Measurements from ENCODE around the gene LATS2.

LATS2 gene

GRCh38 chr13:21006141-21007005, 55.0 kb downstream of the LATS2 start:
- H3K4me3 ChIP-seq (ENCODE audit: low read depth, low read length): no peak overlapping the region
- DNase-seq (ENCODE audit: low read depth): no peak
- TF ChIP-seq, protein P1, sequence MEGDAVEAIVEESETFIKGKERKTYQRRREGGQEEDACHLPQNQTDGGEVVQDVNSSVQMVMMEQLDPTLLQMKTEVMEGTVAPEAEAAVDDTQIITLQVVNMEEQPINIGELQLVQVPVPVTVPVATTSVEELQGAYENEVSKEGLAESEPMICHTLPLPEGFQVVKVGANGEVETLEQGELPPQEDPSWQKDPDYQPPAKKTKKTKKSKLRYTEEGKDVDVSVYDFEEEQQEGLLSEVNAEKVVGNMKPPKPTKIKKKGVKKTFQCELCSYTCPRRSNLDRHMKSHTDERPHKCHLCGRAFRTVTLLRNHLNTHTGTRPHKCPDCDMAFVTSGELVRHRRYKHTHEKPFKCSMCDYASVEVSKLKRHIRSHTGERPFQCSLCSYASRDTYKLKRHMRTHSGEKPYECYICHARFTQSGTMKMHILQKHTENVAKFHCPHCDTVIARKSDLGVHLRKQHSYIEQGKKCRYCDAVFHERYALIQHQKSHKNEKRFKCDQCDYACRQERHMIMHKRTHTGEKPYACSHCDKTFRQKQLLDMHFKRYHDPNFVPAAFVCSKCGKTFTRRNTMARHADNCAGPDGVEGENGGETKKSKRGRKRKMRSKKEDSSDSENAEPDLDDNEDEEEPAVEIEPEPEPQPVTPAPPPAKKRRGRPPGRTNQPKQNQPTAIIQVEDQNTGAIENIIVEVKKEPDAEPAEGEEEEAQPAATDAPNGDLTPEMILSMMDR (IDR thresholded peaks at IDR 0.05; ENCODE audit: control insufficient read depth, extremely low read depth, insufficient read depth): no peak

DNA sequence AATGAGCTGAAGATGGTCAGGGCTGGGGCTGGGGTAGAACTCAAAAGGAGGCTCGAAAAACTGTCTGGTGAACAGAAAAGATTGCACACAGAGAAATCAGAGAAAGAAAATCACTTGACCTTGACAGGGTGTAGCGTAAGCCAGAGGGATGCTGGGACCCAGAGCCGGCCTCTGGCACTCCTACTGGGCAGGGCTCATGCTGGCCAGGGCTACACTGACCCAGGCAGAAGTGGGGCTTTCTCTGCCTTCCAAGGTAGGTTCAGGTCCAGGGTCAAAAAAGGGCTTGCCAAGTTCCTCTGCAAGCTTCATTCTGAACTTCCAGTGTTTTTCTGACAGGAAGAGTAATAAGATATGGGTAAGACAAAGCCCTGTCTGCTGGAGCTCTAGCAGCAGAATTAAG, 56.2 kb downstream of the LATS2 start:
- H3K4me3 ChIP-seq (ENCODE audit: low read depth, low read length): no peak overlapping the region
- no peak for DNase-seq (ENCODE audit: low read depth)
- TF ChIP-seq, protein P1 (IDR thresholded peaks at IDR 0.05; ENCODE audit: control insufficient read depth, extremely low read depth, insufficient read depth): no peak

- no peak for DNase-seq (ENCODE audit: low read depth)
- TF ChIP-seq, protein P1 (IDR thresholded peaks at IDR 0.05; ENCODE audit: control insufficient read depth, extremely low read depth, insufficient read depth): no peak
- no peak overlapping the region for H3K4me3 ChIP-seq (ENCODE audit: low read depth, low read length)
Observed at GRCh38 chr13:21001471-21001870, 59.9 kb downstream of the LATS2 start.

DNA sequence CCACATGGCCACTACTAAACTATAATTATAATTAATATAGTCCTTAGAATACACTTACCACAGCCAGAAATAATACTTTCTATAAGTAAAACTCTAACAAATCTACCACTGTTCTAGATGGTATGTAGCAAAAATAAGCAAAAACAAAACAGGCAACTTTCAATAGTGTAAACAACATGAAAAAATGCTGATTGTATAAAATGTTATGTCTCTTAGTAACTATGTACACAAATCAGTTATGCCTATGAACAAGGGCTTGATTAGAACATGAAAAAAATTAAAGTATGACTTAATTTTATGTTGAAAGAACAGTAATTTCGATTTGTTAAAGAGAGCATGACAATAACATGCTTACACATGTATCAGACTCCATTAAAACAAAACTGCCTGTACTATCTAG, 60.7 kb downstream of the LATS2 start:
- TF ChIP-seq, protein P1 (IDR thresholded peaks at IDR 0.05; ENCODE audit: control insufficient read depth, extremely low read depth, insufficient read depth): no peak

GRCh38 chr13:20998649-20999415, 62.6 kb downstream of the LATS2 start:
- TF ChIP-seq, protein P1 (IDR thresholded peaks at IDR 0.05; ENCODE audit: control insufficient read depth, extremely low read depth, insufficient read depth): no peak
- DNase-seq (ENCODE audit: low read depth): no peak
- no peak overlapping the region for H3K4me3 ChIP-seq (ENCODE audit: low read depth, low read length)

More for the DNA sequence above, 60.7 kb downstream of the LATS2 start:
- H3K4me3 ChIP-seq (ENCODE audit: low read depth, low read length): no peak overlapping the region
- no peak for DNase-seq (ENCODE audit: low read depth)

- DNase-seq (ENCODE audit: low read depth): no peak
- no peak overlapping the region for H3K4me3 ChIP-seq (ENCODE audit: low read depth, low read length)
Observed at GRCh38 chr13:20997301-20998161, 63.9 kb downstream of the LATS2 start.

More at GRCh38 chr13:20997301-20998161, 63.9 kb downstream of the LATS2 start:
- TF ChIP-seq, protein P1 (IDR thresholded peaks at IDR 0.05; ENCODE audit: control insufficient read depth, extremely low read depth, insufficient read depth): no peak

Data from LNCaP clone FGC (cell line).